Loucy (cell line): Measurements from ENCODE around the gene DRGX.

ENCODE experiments used
- H2AFZ ChIP-seq: fragments of 200-600 bp; sonication (generic); 2 replicates; pipeline ENCODE4 v1.6.0; 2016; ENCODE audit warnings: antibody characterized with exemption, mild to moderate bottlenecking, low read length, moderate library complexity
- H3F3A ChIP-seq: fragments of 200-600 bp; 2 replicates; pipeline ENCODE4 v1.6.0; 2016; ENCODE audit warnings: antibody characterized with exemption, low read depth, mild to moderate bottlenecking
- H3K27me3 ChIP-seq: fragments of 200-600 bp; sonication (generic); 2 replicates; pipeline ENCODE4 v1.6.1; 2014; ENCODE audit warnings: low read length, mild to moderate bottlenecking; ENCODE audit not compliant: insufficient read depth, poor library complexity, severe bottlenecking
- H3K36me3 ChIP-seq: fragments of 200-600 bp; sonication (generic); 2 replicates; pipeline ENCODE4 v1.6.1; 2016; ENCODE audit warnings: low read length; ENCODE audit not compliant: insufficient read depth
- H3K4me1 ChIP-seq: fragments of 200-600 bp; sonication (generic); 2 replicates; pipeline ENCODE4 v1.5.1; 2014; ENCODE audit warnings: low read length, mild to moderate bottlenecking; ENCODE audit not compliant: insufficient read depth, poor library complexity, severe bottlenecking
- H3K4me2 ChIP-seq: fragments of 200-600 bp; sonication (generic); 2 replicates; pipeline ENCODE4 v1.6.0; 2014; ENCODE audit warnings: antibody characterized with exemption, low read length, low read depth, mild to moderate bottlenecking; ENCODE audit not compliant: poor library complexity, severe bottlenecking
- H3K4me3 ChIP-seq: fragments of 200-600 bp; sonication (generic); 2 replicates; pipeline ENCODE4 v1.5.1; 2014; ENCODE audit warnings: low read length, mild to moderate bottlenecking, mixed read lengths; ENCODE audit not compliant: poor library complexity, severe bottlenecking
- H3K79me2 ChIP-seq: fragments of 200-600 bp; sonication (generic); 2 replicates; pipeline ENCODE4 v1.6.1; 2014; ENCODE audit warnings: low read length; ENCODE audit not compliant: insufficient read depth
- H3K9ac ChIP-seq: fragments of 200-600 bp; sonication (generic); 2 replicates; pipeline ENCODE4 v1.6.0; 2014; ENCODE audit warnings: mild to moderate bottlenecking, low read depth, low read length, moderate library complexity; ENCODE audit not compliant: poor library complexity, severe bottlenecking
- H3K9me2 ChIP-seq: fragments of 200-600 bp; sonication (generic); replicated peaks from 2 replicates; pipeline ENCODE4 v1.6.1; 2016; ENCODE audit warnings: low read depth, low read length, mixed read lengths
- H3K9me3 ChIP-seq: fragments of 200-600 bp; sonication (generic); 2 replicates; pipeline ENCODE4 v1.6.1; 2014; ENCODE audit warnings: mild to moderate bottlenecking, antibody characterized with exemption, low read length, low read depth; ENCODE audit not compliant: insufficient read depth
- H4K20me1 ChIP-seq: fragments of 200-600 bp; sonication (generic); 2 replicates; pipeline ENCODE4 v1.6.0; 2014; ENCODE audit warnings: antibody characterized with exemption, low read length, mild to moderate bottlenecking; ENCODE audit not compliant: insufficient read depth, poor library complexity, severe bottlenecking
- EZH2phosphoT487 ChIP-seq: fragments of 200-600 bp; IDR thresholded peaks from 2 replicates; pipeline ENCODE4 v1.6.1; 2018; ENCODE audit warnings: antibody characterized with exemption, mild to moderate bottlenecking, moderate library complexity, borderline replicate concordance
- TF ChIP-seq, protein P1 (sequence below): fragments of 200-600 bp; sonication (generic); conservative IDR thresholded peaks from 2 replicates; pipeline ENCODE4 v1.5.1; 2014; ENCODE audit warnings: mild to moderate bottlenecking, antibody characterized with exemption, low read length

Gene DRGX

DNA sequence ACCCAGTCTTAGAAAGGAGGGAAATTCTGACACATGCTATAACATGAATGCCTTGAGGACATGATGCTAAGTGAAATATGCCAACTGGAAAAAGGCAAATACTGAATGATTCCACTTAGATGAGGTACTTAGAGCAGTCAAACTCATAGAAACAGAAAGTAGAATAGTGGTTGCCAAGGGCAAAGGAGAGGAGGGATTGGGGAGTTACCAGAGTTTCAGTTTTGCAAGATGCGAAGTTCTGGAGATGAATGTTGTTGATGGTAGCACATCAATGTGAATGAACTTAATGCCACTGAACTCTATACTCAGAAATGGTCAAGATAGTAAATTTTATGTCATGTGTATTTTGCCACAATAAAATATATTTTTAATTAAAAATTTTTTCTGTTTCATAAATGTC is 38.9 kb downstream of the DRGX start:
- Histone ChIP-seq H3K4me2 (no peak overlapping the region), H3K27me3 (no peaks in the 10 kb centered on the region), H3K4me1 (no peaks in the 10 kb centered on the region), H3K36me3 (no peaks in the 10 kb centered on the region), H2AFZ (no peak overlapping the region), H4K20me1 (no peaks in the 10 kb centered on the region), H3K79me2 (no peaks in the 10 kb centered on the region), H3K9me3 (no peaks in the 10 kb centered on the region), H3K9ac (no peak overlapping the region), H3F3A (no peaks in the 10 kb centered on the region), H3K4me3 (no peak overlapping the region), H3K9me2 (no peaks in the 10 kb centered on the region)
- TF ChIP-seq EZH2phosphoT487, result no peak
- TF ChIP-seq, protein P1, sequence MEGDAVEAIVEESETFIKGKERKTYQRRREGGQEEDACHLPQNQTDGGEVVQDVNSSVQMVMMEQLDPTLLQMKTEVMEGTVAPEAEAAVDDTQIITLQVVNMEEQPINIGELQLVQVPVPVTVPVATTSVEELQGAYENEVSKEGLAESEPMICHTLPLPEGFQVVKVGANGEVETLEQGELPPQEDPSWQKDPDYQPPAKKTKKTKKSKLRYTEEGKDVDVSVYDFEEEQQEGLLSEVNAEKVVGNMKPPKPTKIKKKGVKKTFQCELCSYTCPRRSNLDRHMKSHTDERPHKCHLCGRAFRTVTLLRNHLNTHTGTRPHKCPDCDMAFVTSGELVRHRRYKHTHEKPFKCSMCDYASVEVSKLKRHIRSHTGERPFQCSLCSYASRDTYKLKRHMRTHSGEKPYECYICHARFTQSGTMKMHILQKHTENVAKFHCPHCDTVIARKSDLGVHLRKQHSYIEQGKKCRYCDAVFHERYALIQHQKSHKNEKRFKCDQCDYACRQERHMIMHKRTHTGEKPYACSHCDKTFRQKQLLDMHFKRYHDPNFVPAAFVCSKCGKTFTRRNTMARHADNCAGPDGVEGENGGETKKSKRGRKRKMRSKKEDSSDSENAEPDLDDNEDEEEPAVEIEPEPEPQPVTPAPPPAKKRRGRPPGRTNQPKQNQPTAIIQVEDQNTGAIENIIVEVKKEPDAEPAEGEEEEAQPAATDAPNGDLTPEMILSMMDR, result no peak

GRCh38 chr10:49356181-49356580 is 39.7 kb downstream of the DRGX start:
- H3K4me3 ChIP-seq, result no peak overlapping the region
- no peaks in the 10 kb centered on the region for H3K9me2 ChIP-seq
- no peaks in the 10 kb centered on the region for H3K79me2 ChIP-seq
- H3K36me3 ChIP-seq, result no peaks in the 10 kb centered on the region
- no peaks in the 10 kb centered on the region for H3K9me3 ChIP-seq
- H3K27me3 ChIP-seq, result no peaks in the 10 kb centered on the region
- TF ChIP-seq, protein P1, result no peak
- TF ChIP-seq EZH2phosphoT487, result no peak
- H2AFZ ChIP-seq, result no peak overlapping the region
- no peak overlapping the region for H3K4me2 ChIP-seq
- no peaks in the 10 kb centered on the region for H3K4me1 ChIP-seq
- H3F3A ChIP-seq, result no peaks in the 10 kb centered on the region
- H3K9ac ChIP-seq, result no peak overlapping the region
- no peaks in the 10 kb centered on the region for H4K20me1 ChIP-seq

- TF ChIP-seq, protein P1, result no peak
- no peak for TF ChIP-seq EZH2phosphoT487
These were observed 40.7 kb downstream of the DRGX start for GRCh38 chr10:49355221-49355620.

More at GRCh38 chr10:49355221-49355620, 40.7 kb downstream of the DRGX start:
- no peaks in the 10 kb centered on the region for H3K79me2 ChIP-seq
- no peaks in the 10 kb centered on the region for H3K9me2 ChIP-seq
- H4K20me1 ChIP-seq, result no peaks in the 10 kb centered on the region
- H3K9ac ChIP-seq, result no peak overlapping the region
- H3K4me2 ChIP-seq, result no peak overlapping the region
- H3K9me3 ChIP-seq, result no peaks in the 10 kb centered on the region
- no peak overlapping the region for H2AFZ ChIP-seq
- no peaks in the 10 kb centered on the region for H3K27me3 ChIP-seq
- H3F3A ChIP-seq, result no peaks in the 10 kb centered on the region
- no peak overlapping the region for H3K4me3 ChIP-seq
- H3K4me1 ChIP-seq, result no peaks in the 10 kb centered on the region
- no peaks in the 10 kb centered on the region for H3K36me3 ChIP-seq
